Type B pancreatic cell (in vitro differentiated cells): ENCODE measurements around the gene LRMDA. TPM values are rescaled to one million over a fixed set of nuclear protein-coding genes. Genes with fewer than 3 reads are reported as not detected.

Experiments
- DNase-seq: peaks from one replicate; pipeline ENCODE4 v3.0.0; 2021; ENCODE audit warnings: mixed read lengths; ENCODE audit not compliant: unreplicated experiment; ENCODE audit errors: extremely low spot score
- H3K27ac Mint-ChIP-seq: 2 replicates; pipeline ENCODE4 v1.8.0; 2021; ENCODE audit warnings: mild to moderate bottlenecking, mixed read lengths
- H3K27me3 Mint-ChIP-seq: 2 replicates; pipeline ENCODE4 v1.8.0; 2021; ENCODE audit warnings: mixed read lengths
- H3K36me3 Mint-ChIP-seq: 2 replicates; pipeline ENCODE4 v1.8.0; 2021; ENCODE audit warnings: mixed read lengths
- H3K4me1 Mint-ChIP-seq: one replicate; pipeline ENCODE4 v1.8.0; 2021; ENCODE audit warnings: mixed read lengths; ENCODE audit not compliant: unreplicated experiment
- H3K4me3 Mint-ChIP-seq: 2 replicates; pipeline ENCODE4 v1.8.0; 2021; ENCODE audit warnings: mild to moderate bottlenecking, mixed read lengths
- H3K9me3 Mint-ChIP-seq: 2 replicates; pipeline ENCODE4 v1.8.0; 2021; ENCODE audit warnings: mixed read lengths
- CTCF ChIP-seq: fragments of 200-600 bp; sonication (generic); conservative IDR thresholded peaks from 2 replicates; pipeline ENCODE4 v1.5.0; 2021; ENCODE audit warnings: antibody characterized with exemption, mild to moderate bottlenecking
- total RNA-seq: library from RNA; stranded (reverse); gene quantifications from 2 replicates; pipeline ENCODE4 v1.2.1, GENCODE V29; 2021; ENCODE audit warnings: low replicate concordance

The LRMDA gene
- total RNA-seq, 1 donor from 2014 or later: 2.0 TPM

- Mint-ChIP-seq H3K27ac (no peak overlapping the region), H3K4me1 (peaks cover 27% of the 10 kb centered on the region), H3K36me3 (no peaks in the 10 kb centered on the region), H3K9me3 (no peaks in the 10 kb centered on the region), H3K4me3 (no peak overlapping the region), H3K27me3 (peaks cover 48% of the 10 kb centered on the region)
- no peak for DNase-seq
- no peak for TF ChIP-seq CTCF
Observed at GRCh38 chr10:75978213-75978612, 546.8 kb downstream of the LRMDA start.

GRCh38 chr10:75980419-75981002, 549.1 kb downstream of the LRMDA start:
- H3K4me1 Mint-ChIP-seq: peaks cover 26% of the 10 kb centered on the region
- H3K27me3 Mint-ChIP-seq: peaks cover 35% of the 10 kb centered on the region
- TF ChIP-seq CTCF: no peak
- no peak for DNase-seq
- peaks cover 1% of the 10 kb centered on the region for H3K9me3 Mint-ChIP-seq
- no peak overlapping the region for H3K4me3 Mint-ChIP-seq
- H3K27ac Mint-ChIP-seq: no peak overlapping the region
- no peaks in the 10 kb centered on the region for H3K36me3 Mint-ChIP-seq

- TF ChIP-seq CTCF: no peak
Observed at GRCh38 chr10:75982611-75983369, 551.4 kb downstream of the LRMDA start.

GRCh38 chr10:75984067-75984466, 552.6 kb downstream of the LRMDA start:
- no peak for TF ChIP-seq CTCF
- Mint-ChIP-seq H3K4me1 (peaks cover 18% of the 10 kb centered on the region), H3K36me3 (no peaks in the 10 kb centered on the region), H3K27ac (no peak overlapping the region), H3K27me3 (peaks cover 30% of the 10 kb centered on the region), H3K9me3 (peaks cover 8% of the 10 kb centered on the region), H3K4me3 (no peak overlapping the region)
- no peak for DNase-seq

More at GRCh38 chr10:75982611-75983369, 551.4 kb downstream of the LRMDA start:
- Mint-ChIP-seq H3K27ac (no peak overlapping the region), H3K27me3 (peaks cover 32% of the 10 kb centered on the region), H3K9me3 (peaks cover 6% of the 10 kb centered on the region), H3K36me3 (no peaks in the 10 kb centered on the region), H3K4me1 (peaks cover 18% of the 10 kb centered on the region), H3K4me3 (no peak overlapping the region)
- no peak for DNase-seq

GRCh38 chr10:75987616-75988015, 556.2 kb downstream of the LRMDA start:
- H3K36me3 Mint-ChIP-seq: no peaks in the 10 kb centered on the region
- peaks cover 19% of the 10 kb centered on the region for H3K4me1 Mint-ChIP-seq
- peaks cover 21% of the 10 kb centered on the region for H3K27me3 Mint-ChIP-seq
- no peak overlapping the region for H3K4me3 Mint-ChIP-seq
- peaks cover 10% of the 10 kb centered on the region for H3K9me3 Mint-ChIP-seq
- H3K27ac Mint-ChIP-seq: no peak overlapping the region
- no peak for TF ChIP-seq CTCF
- DNase-seq: no peak
